Measurements from ENCODE around the gene PSMD1.

The PSMD1 gene

GRCh38 chr2:231212329-231212845 lies 155.7 kb downstream of the PSMD1 start:
- no peak for DNase-seq

DNA sequence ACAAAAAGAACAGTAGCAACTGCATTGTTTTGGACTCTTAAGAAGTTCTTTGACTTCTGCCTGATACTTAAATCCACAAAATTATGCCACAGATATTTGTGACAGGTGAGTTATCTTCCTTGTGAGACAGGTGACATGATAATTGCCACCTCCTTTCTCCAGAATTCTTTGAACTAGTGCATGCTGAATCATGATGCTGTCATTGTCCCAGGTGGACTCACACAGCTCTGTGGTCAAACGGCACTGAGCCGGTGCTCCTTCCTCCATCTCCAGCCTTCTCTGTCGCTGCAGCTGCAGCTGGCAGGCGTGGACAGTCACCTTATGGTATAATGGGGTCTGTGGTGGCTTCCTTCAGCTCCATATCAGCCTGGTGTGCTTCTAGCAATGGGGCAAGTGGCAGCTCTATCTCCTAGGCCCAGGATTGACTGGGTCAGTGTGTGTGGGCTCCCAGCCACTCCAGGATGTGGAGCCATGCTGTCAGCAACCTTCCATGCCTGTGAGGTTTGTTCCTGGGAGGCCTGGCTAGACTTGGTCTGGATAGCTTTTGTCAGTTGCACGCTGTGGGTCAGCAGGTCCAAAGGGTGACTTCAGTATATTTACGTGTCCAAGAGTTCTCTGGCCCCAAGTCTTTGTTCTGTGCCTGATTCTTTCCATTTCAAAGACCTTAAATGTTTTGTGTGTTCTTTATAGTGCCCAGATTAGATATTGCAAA lies 157.4 kb downstream of the PSMD1 start:
- DNase-seq, result no peak

DNA sequence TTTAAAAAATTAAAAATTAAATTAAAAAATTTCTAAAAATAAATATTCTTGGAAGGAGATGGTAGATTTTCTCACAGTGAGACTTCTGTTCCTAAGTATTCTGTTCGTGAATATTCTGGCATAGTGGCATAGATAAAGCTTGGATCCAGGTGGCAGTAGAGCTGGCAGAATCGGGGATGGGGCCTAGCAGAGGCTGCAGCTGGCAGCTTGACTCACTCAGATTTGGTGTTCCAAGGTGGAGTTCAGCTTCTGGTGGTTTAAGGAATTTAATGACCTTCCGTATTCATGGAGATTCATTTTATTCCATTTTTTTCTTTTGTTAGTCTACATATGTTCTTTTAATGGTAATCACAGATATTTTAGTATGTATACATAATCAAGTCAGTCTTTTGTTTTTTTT lies 161.7 kb downstream of the PSMD1 start:
- no peak for DNase-seq

- no peak for DNase-seq
Measured at GRCh38 chr2:231219289-231219688, 162.6 kb downstream of the PSMD1 start.

DNA sequence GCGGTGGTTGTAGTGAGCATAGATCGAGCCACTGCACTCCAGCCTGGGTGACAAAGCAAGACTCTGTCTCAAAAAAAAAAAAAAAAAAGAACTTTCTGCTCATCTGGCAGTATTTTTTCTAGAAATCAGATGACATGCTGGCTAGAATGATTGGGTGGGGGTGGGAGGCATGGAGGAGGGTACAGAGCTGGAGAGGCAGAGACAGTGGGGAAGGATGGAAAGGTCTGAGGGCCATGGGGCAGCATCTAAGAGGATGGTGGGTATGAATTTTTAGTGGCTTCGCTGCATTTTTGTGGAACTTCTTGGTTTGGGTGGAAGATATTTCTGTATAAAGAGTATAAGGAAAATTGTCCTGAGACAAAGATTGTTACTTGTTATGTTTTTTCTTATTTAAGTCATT lies 165.1 kb downstream of the PSMD1 start:
- DNase-seq, result peak; percentile 40
